ENCODE measurements around the gene PLCG2. TPM values are rescaled to one million over a fixed set of nuclear protein-coding genes. Genes with fewer than 3 reads are reported as not detected.

Gene PLCG2
- 196 and 198 TPM in 2 replicates for total RNA-seq (2014; rRNA removed; shearing (Covaris generic))
- 464 and 485 TPM in 2 replicates for total RNA-seq (2022)
- Bru-seq, nascent RNA, result percentile 96 among the genes with signal in this experiment
- percentile 97 among the genes with signal in this experiment for BruChase-seq, experiment 1, labeled RNA remaining after a 6-hour chase
- percentile 94 among the genes with signal in this experiment for BruChase-seq, experiment 2, labeled RNA remaining after a 2-hour chase
- long read RNA-seq, full-length matches to known transcripts, result 348 of 639 reads
- long read RNA-seq, partial matches to known transcripts, result 171 of 639 reads
- long read RNA-seq, other reads (novel, unspliced or antisense), result 120 of 639 reads

DNA sequence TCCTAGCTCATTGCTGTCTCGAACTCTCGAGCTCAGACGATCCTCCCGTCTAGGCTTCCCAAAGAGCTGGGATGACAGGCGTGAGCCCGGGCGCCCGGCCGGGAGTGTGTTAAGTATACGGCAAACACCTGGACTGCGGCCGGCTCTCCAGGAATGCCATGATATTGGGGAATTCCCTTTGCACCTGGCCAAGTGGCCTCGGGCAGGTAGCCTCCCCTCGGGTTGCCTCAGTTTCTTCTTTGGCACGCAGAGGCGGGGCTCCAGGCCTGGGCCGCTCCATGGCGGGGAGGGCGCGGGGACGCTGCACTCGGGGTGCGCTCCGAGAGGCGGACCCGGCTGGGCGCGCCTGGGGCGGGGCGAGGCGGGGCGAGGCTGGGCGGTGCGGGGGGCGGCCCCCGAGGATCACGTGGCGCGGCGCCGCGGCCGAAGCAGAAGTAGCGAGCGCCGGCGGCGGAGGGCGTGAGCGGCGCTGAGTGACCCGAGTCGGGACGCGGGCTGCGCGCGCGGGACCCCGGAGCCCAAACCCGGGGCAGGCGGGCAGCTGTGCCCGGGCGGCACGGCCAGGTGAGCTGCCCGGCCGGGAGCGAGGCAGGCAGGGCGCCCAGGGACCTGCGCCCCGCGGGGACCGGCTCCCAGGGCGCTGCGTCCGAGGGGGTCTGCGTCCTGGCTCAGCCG is at the start of gene PLCG2:
PLCG2 (plus strand) TSS at position 431 of the 675 bp plus-strand sequence. CDS start 6,699 bp downstream, outside the sequence.
- Histone ChIP-seq H3K36me3 (ENCODE audit: insufficient read depth, low read length) (peaks cover 24% of the 10 kb centered on the region), H4K20me1 (ENCODE audit: insufficient read depth, low read length) (no peaks in the 10 kb centered on the region), H3K4me3 (ENCODE audit: low read depth, low read length, poor library complexity, severe bottlenecking) (peak within 1 kb of the TSS; percentile 85), H3K4me2 (ENCODE audit: low read length) (peak within 1 kb of the TSS; percentile 92), H3K27ac (ENCODE audit: low read depth, low read length, poor library complexity, severe bottlenecking) (peak within 1 kb of the TSS; percentile 92), H3K79me2 (ENCODE audit: insufficient read depth, low read depth, low read length) (peaks cover 48% of the 10 kb centered on the region), H3K9me3 (ENCODE audit: low read length) (no peaks in the 10 kb centered on the region), H3K9me2 (ENCODE audit: insufficient read depth, low read length) (no peaks in the 10 kb centered on the region), H3K4me1 (ENCODE audit: insufficient read depth, low read length, poor library complexity, severe bottlenecking) (peaks cover 85% of the 10 kb centered on the region), H2AFZ (ENCODE audit: low read length) (no peak within 1 kb of the TSS; the same call in 1 of the 2 replicates)
- intact Hi-C loops (cut with micrococcal nuclease; ENCODE audit: unreplicated experiment), result no loop called here
- peak; percentile 85 for DNase-seq (ENCODE audit: low spot score)
- no TSS peak for BruUV-seq (replicated peaks)
- TF ChIP-seq EZH2phosphoT487 (IDR thresholded peaks at IDR 0.05; ENCODE audit: borderline replicate concordance, low read depth, low read length), result no peak
- TF ChIP-seq, protein P1, sequence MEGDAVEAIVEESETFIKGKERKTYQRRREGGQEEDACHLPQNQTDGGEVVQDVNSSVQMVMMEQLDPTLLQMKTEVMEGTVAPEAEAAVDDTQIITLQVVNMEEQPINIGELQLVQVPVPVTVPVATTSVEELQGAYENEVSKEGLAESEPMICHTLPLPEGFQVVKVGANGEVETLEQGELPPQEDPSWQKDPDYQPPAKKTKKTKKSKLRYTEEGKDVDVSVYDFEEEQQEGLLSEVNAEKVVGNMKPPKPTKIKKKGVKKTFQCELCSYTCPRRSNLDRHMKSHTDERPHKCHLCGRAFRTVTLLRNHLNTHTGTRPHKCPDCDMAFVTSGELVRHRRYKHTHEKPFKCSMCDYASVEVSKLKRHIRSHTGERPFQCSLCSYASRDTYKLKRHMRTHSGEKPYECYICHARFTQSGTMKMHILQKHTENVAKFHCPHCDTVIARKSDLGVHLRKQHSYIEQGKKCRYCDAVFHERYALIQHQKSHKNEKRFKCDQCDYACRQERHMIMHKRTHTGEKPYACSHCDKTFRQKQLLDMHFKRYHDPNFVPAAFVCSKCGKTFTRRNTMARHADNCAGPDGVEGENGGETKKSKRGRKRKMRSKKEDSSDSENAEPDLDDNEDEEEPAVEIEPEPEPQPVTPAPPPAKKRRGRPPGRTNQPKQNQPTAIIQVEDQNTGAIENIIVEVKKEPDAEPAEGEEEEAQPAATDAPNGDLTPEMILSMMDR (conservative IDR thresholded peaks at IDR 0.05; ENCODE audit: low read length), result no peak
- CTCF ChIA-PET (ENCODE audit: unreplicated experiment), result no interaction called here
- POLR2A ChIA-PET, result interaction anchor here (0.8 to 10.1 kb wide), 11 partner anchors 8 to 96 kb away, joined by 3 to 57 read pairs (median 5); no protein-coding TSS in a partner anchor

DNA sequence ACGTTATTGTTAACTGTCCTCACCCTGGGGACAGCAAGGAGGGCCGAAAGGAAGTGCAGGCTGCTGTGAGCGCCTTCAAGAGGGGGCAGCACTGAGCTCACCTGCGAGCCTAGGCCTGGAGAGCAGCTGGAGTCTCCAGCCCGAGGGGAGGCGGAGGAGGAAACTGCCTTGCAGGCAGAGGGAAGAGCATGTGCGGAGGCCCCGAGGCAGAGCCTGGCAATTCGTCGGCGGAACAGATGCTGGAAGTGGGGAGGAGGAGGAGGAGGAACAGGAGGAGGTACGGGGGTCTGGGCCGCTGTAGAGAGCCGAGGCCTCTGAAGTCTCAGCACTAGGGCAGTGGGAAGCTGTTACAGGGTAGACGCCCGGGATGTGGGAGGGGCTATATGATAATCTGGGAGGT is 49.6 kb upstream of the PLCG2 start:
- Histone ChIP-seq H3K4me2 (ENCODE audit: low read length) (no peak overlapping the region), H4K20me1 (ENCODE audit: insufficient read depth, low read length) (no peaks in the 10 kb centered on the region), H3K9me3 (ENCODE audit: low read length) (no peaks in the 10 kb centered on the region), H3K9me2 (ENCODE audit: insufficient read depth, low read length) (no peaks in the 10 kb centered on the region), H3K79me2 (ENCODE audit: insufficient read depth, low read depth, low read length) (no peaks in the 10 kb centered on the region), H3K4me1 (ENCODE audit: insufficient read depth, low read length, poor library complexity, severe bottlenecking) (peaks cover 45% of the 10 kb centered on the region), H3K27ac (ENCODE audit: low read depth, low read length, poor library complexity, severe bottlenecking) (peak overlapping the region; percentile 11), H3K36me3 (ENCODE audit: insufficient read depth, low read length) (no peaks in the 10 kb centered on the region), H2AFZ (ENCODE audit: low read length) (peak overlapping the region; percentile 21; the same call in 1 of the 2 replicates), H3K4me3 (ENCODE audit: low read depth, low read length, poor library complexity, severe bottlenecking) (no peak overlapping the region)
- intact Hi-C loops (cut with micrococcal nuclease; ENCODE audit: unreplicated experiment), result no loop called here
- ChIA-PET POLR2A (interaction anchor here (0.5 to 1.5 kb wide), 4 partner anchors 11 to 371 kb away, joined by 3 to 6 read pairs (median 4); no protein-coding TSS in a partner anchor), CTCF (ENCODE audit: unreplicated experiment) (interaction anchor here (1.0 to 1.3 kb wide), 4 partner anchors 9 to 24 kb away, joined by 3 to 5 read pairs (median 4); no protein-coding TSS in a partner anchor)
- peak; percentile 66 for DNase-seq (ENCODE audit: low spot score)
- TF ChIP-seq, protein P1 (conservative IDR thresholded peaks at IDR 0.05; ENCODE audit: low read length), result peak; percentile 80
- no peak for TF ChIP-seq EZH2phosphoT487 (IDR thresholded peaks at IDR 0.05; ENCODE audit: borderline replicate concordance, low read depth, low read length)
- BruUV-seq (replicated peaks), result no TSS peak

All from OCI-LY7 (cell line).